Measurements from ENCODE around the gene BLACAT1. TPM values are rescaled to one million over a fixed set of nuclear protein-coding genes. Genes with fewer than 3 reads are reported as not detected.

The BLACAT1 gene
- total and polyA plus RNA-seq, 2 of the 13 experiments (the other 11 are each of a cell fraction or from before 2014, with no cell fraction given): 1.2 to 2.8 TPM

- Histone ChIP-seq H4K20me1 (ENCODE audit: insufficient read depth, low read length) (no peaks in the 10 kb centered on the region), H3K4me2 (ENCODE audit: low read depth, low read length) (no peak overlapping the region), H3K27ac (ENCODE audit: extremely low read length, insufficient read depth, low read length) (no peak overlapping the region), H3K36me3 (replicated peaks in 1 of 2; ENCODE audit: control insufficient read depth in 1 of 2, insufficient read depth in 2 of 2, low read length in 2 of 2) (no peaks in the 10 kb centered on the region), H3K9ac (ENCODE audit: insufficient read depth, low read depth, low read length) (no peak overlapping the region), H3K4me3 (replicated peaks in 1 of 3; ENCODE audit: insufficient read depth in 1 of 3, low read depth in 2 of 3, low read length in 3 of 3) (no peak overlapping the region), H2AFZ (ENCODE audit: low read length) (no peak overlapping the region), H3K79me2 (ENCODE audit: insufficient read depth, low read length) (no peaks in the 10 kb centered on the region), H3K27me3 (ENCODE audit: control insufficient read depth in 1 of 2, insufficient read depth in 2 of 2, low read length in 2 of 2) (peaks cover 5 to 17% of the 10 kb centered on the region in 2 experiments; a peak in 4 of 5 replicates), H3K9me3 (ENCODE audit: low read length) (no peaks in the 10 kb centered on the region; the same call in 1 of the 2 replicates), H3K4me1 (ENCODE audit: insufficient read depth, low read length) (0 out of 2 replicates have a peak, but pooled peaks cover 5% of the 10 kb centered on the region)
- no TSS peak for BruUV-seq (replicated peaks)
- peak; percentile 24 for ATAC-seq
- no CpG with 5 or more reads among the region's 6 CpGs for WGBS (ENCODE audit: low lambda C conversion rate)
- POLR2A ChIA-PET: no interaction called here
- CTCF ChIA-PET (ENCODE audit: low intra/inter-chr PET ratio, low total read pairs): no interaction called here
- FAIRE-seq: no peak
- no peak for TF ChIP-seq IKZF4 (CRISPR knock-in tag; IDR thresholded peaks at IDR 0.05; ENCODE audit: borderline replicate concordance, low read depth, not compliant biosample characterization)
- intact Hi-C loops (cut with micrococcal nuclease; ENCODE audit: unreplicated experiment) (no loop called here), in situ Hi-C loops (cut with HindIII; ENCODE audit: extremely low pct_ligation_motif_present, low pct_unique_long_range_greater_than_20kb) (no loop called here)
- DNase-seq (ENCODE audit: low spot score): no peak
Measured at GRCh38 chr1:205477121-205477758, 21.4 kb upstream of the BLACAT1 start.

GRCh38 chr1:205476648-205477047 lies 20.8 kb upstream of the BLACAT1 start:
- WGBS (ENCODE audit: low lambda C conversion rate): 64% methylated on average over 4 of the region's 4 CpGs
- intact Hi-C loops (cut with micrococcal nuclease; ENCODE audit: unreplicated experiment) (no loop called here), in situ Hi-C loops (cut with HindIII; ENCODE audit: extremely low pct_ligation_motif_present, low pct_unique_long_range_greater_than_20kb) (no loop called here)
- Histone ChIP-seq H3K4me2 (ENCODE audit: low read depth, low read length) (no peak overlapping the region), H3K9me3 (ENCODE audit: low read length) (no peaks in the 10 kb centered on the region; the same call in 1 of the 2 replicates), H4K20me1 (ENCODE audit: insufficient read depth, low read length) (no peaks in the 10 kb centered on the region), H3K9ac (ENCODE audit: insufficient read depth, low read depth, low read length) (no peak overlapping the region), H3K27me3 (ENCODE audit: control insufficient read depth in 1 of 2, insufficient read depth in 2 of 2, low read length in 2 of 2) (peaks cover 2 to 12% of the 10 kb centered on the region in 2 experiments; a peak in 4 of 5 replicates), H3K4me1 (ENCODE audit: insufficient read depth, low read length) (0 out of 2 replicates have a peak, but pooled peaks cover 4% of the 10 kb centered on the region), H2AFZ (ENCODE audit: low read length) (no peak overlapping the region), H3K36me3 (replicated peaks in 1 of 2; ENCODE audit: control insufficient read depth in 1 of 2, insufficient read depth in 2 of 2, low read length in 2 of 2) (no peaks in the 10 kb centered on the region), H3K4me3 (replicated peaks in 1 of 3; ENCODE audit: insufficient read depth in 1 of 3, low read depth in 2 of 3, low read length in 3 of 3) (no peak overlapping the region), H3K27ac (ENCODE audit: extremely low read length, insufficient read depth, low read length) (no peak overlapping the region), H3K79me2 (ENCODE audit: insufficient read depth, low read length) (no peaks in the 10 kb centered on the region)
- ChIA-PET POLR2A (no interaction called here), CTCF (ENCODE audit: low intra/inter-chr PET ratio, low total read pairs) (no interaction called here)
- ATAC-seq: no peak
- no peak for DNase-seq (ENCODE audit: low spot score)
- TF ChIP-seq ZNF784 (CRISPR knock-in tag; IDR thresholded peaks at IDR 0.05; ENCODE audit: borderline replicate concordance) (no peak), ATF7 (IDR thresholded peaks at IDR 0.05) (0 out of 2 replicates have a peak, but pooled peaks have one; percentile 11), ATF7 (CRISPR knock-in tag; IDR thresholded peaks at IDR 0.05) (no peak), FOXK2 (IDR thresholded peaks at IDR 0.05) (peak; percentile 21; the same call in 1 of the 2 replicates), REXO4 (CRISPR knock-in tag; IDR thresholded peaks at IDR 0.05; ENCODE audit: borderline replicate concordance) (no peak), THRA (CRISPR knock-in tag; IDR thresholded peaks at IDR 0.05; ENCODE audit: borderline replicate concordance) (no peak), NBN (conservative IDR thresholded peaks at IDR 0.05) (peak; percentile 62; the same call in 1 of the 2 replicates)
- FAIRE-seq: no peak
- no TSS peak for BruUV-seq (replicated peaks)

All from HepG2 (cell line).